CD14-positive monocyte (primary cell): ENCODE results near the gene HOXB3. TPM values are rescaled to one million over a fixed set of nuclear protein-coding genes. Genes with fewer than 3 reads are reported as not detected.

ENCODE experiments used
- DNase-seq, 3 donors: peaks; one replicate each; pipeline ENCODE4 v3.0.0-alpha.2; 2011 to 2022
- H2AFZ ChIP-seq: 2 replicates; pipeline ENCODE4 v1.6.0; 2012; ENCODE audit warnings: mild to moderate bottlenecking, low read depth, low read length, inconsistent platforms; ENCODE audit not compliant: insufficient read depth, poor library complexity, severe bottlenecking
- H3K27ac ChIP-seq, 2 donors: 1 replicate in 1 of 2; 2 replicates in 1 of 2; pipeline ENCODE4 v1.5.1; 2012 to 2013; ENCODE audit warnings: low read length in 2 of 2, control low read depth in 1 of 2, inconsistent platforms in 1 of 2, low read depth in 1 of 2, mild to moderate bottlenecking in 1 of 2
- H3K27me3 ChIP-seq, 2 donors: one replicate each; pipeline versions ENCODE4 v1.6.0 to v1.6.1; 2011 to 2013; ENCODE audit warnings: low read length in 2 of 2; ENCODE audit not compliant: control insufficient read depth in 2 of 2, insufficient read depth in 2 of 2
- H3K36me3 ChIP-seq, 2 donors: replicated peaks in 1 of 2; 1 replicate in 1 of 2; 2 replicates in 1 of 2; pipeline versions ENCODE4 v1.5.1 to v1.6.1; 2012 to 2013; ENCODE audit warnings: low read length in 2 of 2, control low read depth in 1 of 2, inconsistent platforms in 1 of 2, mild to moderate bottlenecking in 1 of 2; ENCODE audit not compliant: insufficient read depth in 2 of 2, control insufficient read depth in 1 of 2
- H3K4me1 ChIP-seq, 2 donors: 1 replicate in 1 of 2; 2 replicates in 1 of 2; pipeline versions ENCODE4 v1.5.1 to v1.6.1; 2012 to 2013; ENCODE audit warnings: low read length in 2 of 2, control low read depth in 1 of 2, inconsistent platforms in 1 of 2, mild to moderate bottlenecking in 1 of 2, moderate library complexity in 1 of 2; ENCODE audit not compliant: insufficient read depth in 2 of 2, control insufficient read depth in 1 of 2
- H3K4me2 ChIP-seq: replicated peaks from 2 replicates; pipeline ENCODE3; 2012; ENCODE audit warnings: low read length, moderate library complexity, mild to moderate bottlenecking; ENCODE audit not compliant: poor library complexity, severe bottlenecking; ENCODE audit errors: extremely low read depth
- H3K4me3 ChIP-seq, 3 experiments: fragments of 200-600 bp in 1 of 3; sonication (generic) in 1 of 3; replicated peaks in 1 of 3; 1 replicate in 2 of 3; 2 replicates in 1 of 3; pipeline ENCODE4 v1.5.1; 2011 to 2013; ENCODE audit warnings: low read length in 3 of 3, mild to moderate bottlenecking in 3 of 3, control low read depth in 2 of 3, low read depth in 2 of 3, inconsistent platforms in 1 of 3, moderate library complexity in 1 of 3
- H3K79me2 ChIP-seq: 2 replicates; pipeline ENCODE4 v1.6.0; 2012; ENCODE audit warnings: mild to moderate bottlenecking, control low read depth, inconsistent platforms, low read length, moderate library complexity; ENCODE audit not compliant: insufficient read depth
- H3K9ac ChIP-seq: 2 replicates; pipeline ENCODE4 v1.6.0; 2017; ENCODE audit warnings: low read length, mild to moderate bottlenecking; ENCODE audit not compliant: insufficient read depth, poor library complexity, severe bottlenecking
- H3K9me3 ChIP-seq, 2 donors: replicated peaks in 1 of 2; 1 replicate in 1 of 2; 2 replicates in 1 of 2; pipeline versions ENCODE4 v1.5.1 to v1.6.1; 2012 to 2013; ENCODE audit warnings: low read length in 2 of 2, control low read depth in 1 of 2; ENCODE audit not compliant: control insufficient read depth in 1 of 2, insufficient read depth in 1 of 2
- H4K20me1 ChIP-seq: 2 replicates; pipeline ENCODE4 v1.6.0; 2012; ENCODE audit warnings: mild to moderate bottlenecking, low read length, control low read depth, moderate library complexity; ENCODE audit not compliant: insufficient read depth
- H3K27ac Mint-ChIP-seq, 7 donors: one replicate each; pipeline ENCODE4 v1.8.0; 2020; ENCODE audit warnings: mild to moderate bottlenecking in 7 of 7, mixed read lengths in 7 of 7, moderate library complexity in 6 of 7, inconsistent platforms in 2 of 7
- H3K27me3 Mint-ChIP-seq, 3 donors: one replicate each; pipeline ENCODE4 v1.8.0; 2021 to 2022; ENCODE audit warnings: low read depth in 3 of 3, mild to moderate bottlenecking in 3 of 3, mixed read lengths in 3 of 3, moderate library complexity in 3 of 3, inconsistent platforms in 1 of 3
- H3K36me3 Mint-ChIP-seq, 2 donors: one replicate each; pipeline ENCODE4 v1.8.0; 2020; ENCODE audit warnings: mixed read lengths in 2 of 2, inconsistent platforms in 1 of 2, mild to moderate bottlenecking in 1 of 2
- H3K4me1 Mint-ChIP-seq: one replicate; pipeline ENCODE4 v1.8.0; 2020; ENCODE audit warnings: mild to moderate bottlenecking, mixed read lengths
- H3K4me3 Mint-ChIP-seq, 2 donors: one replicate each; pipeline ENCODE4 v1.8.0; 2020; ENCODE audit warnings: mild to moderate bottlenecking in 2 of 2, mixed read lengths in 2 of 2, moderate library complexity in 1 of 2
- H3K9me3 Mint-ChIP-seq, 7 donors: one replicate each; pipeline ENCODE4 v1.8.0; 2020 to 2022; ENCODE audit warnings: mixed read lengths in 7 of 7, mild to moderate bottlenecking in 6 of 7, moderate library complexity in 6 of 7, inconsistent platforms in 2 of 7
- WGBS: methylation state at CpG from one replicate; pipeline ENCODE4 v1.1.5; 2013; ENCODE audit warnings: missing lambda C conversion rate; ENCODE audit not compliant: insufficient coverage; 5-methylcytosine and 5-hydroxymethylcytosine counted together
- intact Hi-C, 2 donors: fragments of 100-400 bp; cut with micrococcal nuclease; formaldehyde crosslinking; loops; one replicate each; pipeline versions ENCODE4 v1.15.0 to v1.15.1; 2023
- polyA plus RNA-seq, 3 donors: library from polyadenylated mRNA; depleted of rRNA in 1 of 3; unstranded in 2 of 3; stranded (reverse) in 1 of 3; fragments of 300-500 nt in 2 of 3; fragments of >200 nt in 1 of 3; fragmentation: Illumina TruSeq in 2 of 3; gene quantifications; 1 replicate in 2 of 3; 2 replicates in 1 of 3; pipeline ENCODE4 v1.2.3, GENCODE V29; 2012 to 2021
- TF ChIP-seq, protein P1 (sequence below): fragments of 200-600 bp; IDR thresholded peaks from one replicate; pipeline ENCODE4 v1.8.0; 2022; ENCODE audit warnings: antibody characterized with exemption, mild to moderate bottlenecking

HOXB3 gene
- polyA plus RNA-seq, 3 donors: 0.56 TPM; not detected in 2

DNA sequence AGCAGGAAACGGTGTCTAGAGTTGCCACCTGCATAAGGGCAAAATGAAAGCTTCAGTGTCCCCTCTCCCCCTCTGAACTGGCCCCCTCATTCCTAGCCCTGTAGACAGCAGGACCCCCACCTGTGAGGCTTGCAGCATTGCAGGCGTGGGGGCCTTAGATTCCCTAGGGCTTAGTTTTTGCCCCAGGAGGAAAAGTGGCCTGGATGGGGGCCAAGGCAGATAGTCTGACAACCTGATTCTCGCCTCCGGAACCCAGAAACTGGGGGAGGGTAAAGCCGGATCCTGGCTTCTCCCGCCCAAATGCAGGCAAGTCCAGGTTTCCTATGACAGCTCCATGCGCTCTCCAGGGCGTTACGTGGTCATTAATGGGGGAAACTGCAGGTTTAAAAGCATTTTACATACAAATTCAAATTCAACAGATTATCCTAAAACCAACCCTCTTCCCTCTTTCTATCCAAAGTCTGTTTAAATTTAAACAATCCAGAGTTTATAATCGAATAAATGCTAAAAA, 15.4 kb upstream of the HOXB3 start:
- no peaks in the 10 kb centered on the region for H3K79me2 ChIP-seq
- H2AFZ ChIP-seq: no peak overlapping the region
- H3K27ac ChIP-seq: no peak overlapping the region
- H3K9ac ChIP-seq: no peak overlapping the region
- WGBS: 100% methylated on average over 1 of the region's 10 CpGs
- H3K9me3 Mint-ChIP-seq: peaks cover 0 to 25% (median 9%) of the 10 kb centered on the region in 7 donors
- TF ChIP-seq, protein P1, sequence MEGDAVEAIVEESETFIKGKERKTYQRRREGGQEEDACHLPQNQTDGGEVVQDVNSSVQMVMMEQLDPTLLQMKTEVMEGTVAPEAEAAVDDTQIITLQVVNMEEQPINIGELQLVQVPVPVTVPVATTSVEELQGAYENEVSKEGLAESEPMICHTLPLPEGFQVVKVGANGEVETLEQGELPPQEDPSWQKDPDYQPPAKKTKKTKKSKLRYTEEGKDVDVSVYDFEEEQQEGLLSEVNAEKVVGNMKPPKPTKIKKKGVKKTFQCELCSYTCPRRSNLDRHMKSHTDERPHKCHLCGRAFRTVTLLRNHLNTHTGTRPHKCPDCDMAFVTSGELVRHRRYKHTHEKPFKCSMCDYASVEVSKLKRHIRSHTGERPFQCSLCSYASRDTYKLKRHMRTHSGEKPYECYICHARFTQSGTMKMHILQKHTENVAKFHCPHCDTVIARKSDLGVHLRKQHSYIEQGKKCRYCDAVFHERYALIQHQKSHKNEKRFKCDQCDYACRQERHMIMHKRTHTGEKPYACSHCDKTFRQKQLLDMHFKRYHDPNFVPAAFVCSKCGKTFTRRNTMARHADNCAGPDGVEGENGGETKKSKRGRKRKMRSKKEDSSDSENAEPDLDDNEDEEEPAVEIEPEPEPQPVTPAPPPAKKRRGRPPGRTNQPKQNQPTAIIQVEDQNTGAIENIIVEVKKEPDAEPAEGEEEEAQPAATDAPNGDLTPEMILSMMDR: no peak
- peaks cover 7 to 8% of the 10 kb centered on the region in 2 donors for H3K4me1 ChIP-seq
- H3K4me1 Mint-ChIP-seq: peaks cover 20% of the 10 kb centered on the region
- peaks cover 0 to 39% of the 10 kb centered on the region in 2 donors for H3K9me3 ChIP-seq
- no peak for DNase-seq
- no peak overlapping the region for H3K4me3 ChIP-seq
- peaks cover 90 to 98% (median 96%) of the 10 kb centered on the region in 3 donors for H3K27me3 Mint-ChIP-seq
- peak overlapping the region in 1 of 2 donors; percentile 79 for H3K4me3 Mint-ChIP-seq
- H3K36me3 Mint-ChIP-seq: peaks cover 0 to 6% of the 10 kb centered on the region in 2 donors
- no peak overlapping the region for H3K27ac Mint-ChIP-seq
- intact Hi-C loops: no loop called here
- H3K27me3 ChIP-seq: peaks cover 63 to 99% of the 10 kb centered on the region in 2 donors
- H3K36me3 ChIP-seq: no peaks in the 10 kb centered on the region
- no peak overlapping the region for H3K4me2 ChIP-seq
- no peaks in the 10 kb centered on the region for H4K20me1 ChIP-seq

DNA sequence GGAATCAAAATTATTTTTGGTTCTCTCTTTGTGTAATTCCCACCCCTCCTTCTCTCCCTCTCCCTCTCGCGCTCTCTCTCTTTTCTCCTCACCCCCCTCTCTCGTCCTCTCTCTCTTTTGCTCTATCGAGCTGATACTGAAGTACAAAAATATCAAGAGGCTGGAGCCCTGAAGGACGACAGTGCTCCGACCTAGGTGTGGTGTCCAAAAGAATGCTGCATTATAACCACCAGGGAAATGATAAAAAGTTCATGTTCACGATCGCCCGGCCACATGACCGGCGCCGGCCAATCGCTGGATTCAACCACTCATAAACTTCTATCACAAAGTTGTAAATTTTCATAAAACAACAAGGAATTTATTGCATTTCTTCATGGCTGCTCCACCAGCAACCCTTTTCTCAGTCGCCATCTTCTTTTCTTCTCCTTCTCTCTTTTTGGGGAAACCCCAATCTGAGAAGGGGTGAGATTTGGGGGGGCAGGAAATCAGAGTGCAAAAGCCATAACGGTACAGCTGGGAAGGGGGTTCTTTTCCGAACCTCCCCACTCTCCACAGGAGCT, 14.8 kb upstream of the HOXB3 start, which contains the start of gene HOXB6:
Gene HOXB6, minus strand, starts transcription at position 217 of the 560 bp plus-strand sequence. CDS start 6,836 bp downstream, outside the sequence.
- H3K4me2 ChIP-seq: no peak within 1 kb of the TSS
- H2AFZ ChIP-seq: no peak within 1 kb of the TSS

More for the DNA sequence above, 14.8 kb upstream of the HOXB3 start, which contains the start of gene HOXB6:
- TF ChIP-seq, protein P1: no peak
- H3K27ac ChIP-seq: no peak within 1 kb of the TSS
- H3K9ac ChIP-seq: no peak within 1 kb of the TSS
- peaks cover 0 to 25% (median 9%) of the 10 kb centered on the region in 7 donors for H3K9me3 Mint-ChIP-seq
- H3K9me3 ChIP-seq: peaks cover 0 to 38% of the 10 kb centered on the region in 2 donors
- no peak within 1 kb of the TSS for H3K27ac Mint-ChIP-seq
- peaks cover 66 to 99% of the 10 kb centered on the region in 2 donors for H3K27me3 ChIP-seq
- H3K36me3 Mint-ChIP-seq: peaks cover 0 to 8% of the 10 kb centered on the region in 2 donors
- H4K20me1 ChIP-seq: no peaks in the 10 kb centered on the region
- WGBS: 52% methylated on average over 9 of the region's 16 CpGs
- H3K4me1 ChIP-seq: peaks cover under 1 to 1% of the 10 kb centered on the region in 2 donors
- peak within 1 kb of the TSS in 1 of 2 donors; percentile 79 for H3K4me3 Mint-ChIP-seq
- peaks cover 90 to 98% (median 96%) of the 10 kb centered on the region in 3 donors for H3K27me3 Mint-ChIP-seq
- H3K4me1 Mint-ChIP-seq: peaks cover 14% of the 10 kb centered on the region
- no peaks in the 10 kb centered on the region for H3K79me2 ChIP-seq
- intact Hi-C loops: no loop called here
- H3K36me3 ChIP-seq: no peaks in the 10 kb centered on the region
- DNase-seq: no peak
- H3K4me3 ChIP-seq: no peak within 1 kb of the TSS
